ENCODE measurements around the gene ZNF778. TPM values are rescaled to one million over a fixed set of nuclear protein-coding genes. Genes with fewer than 3 reads are reported as not detected.

ZNF778 gene
- total and polyA plus RNA-seq, 2 of the 13 experiments (the other 11 are each of a cell fraction or from before 2014, with no cell fraction given), result 3.8 to 7.2 TPM

DNA sequence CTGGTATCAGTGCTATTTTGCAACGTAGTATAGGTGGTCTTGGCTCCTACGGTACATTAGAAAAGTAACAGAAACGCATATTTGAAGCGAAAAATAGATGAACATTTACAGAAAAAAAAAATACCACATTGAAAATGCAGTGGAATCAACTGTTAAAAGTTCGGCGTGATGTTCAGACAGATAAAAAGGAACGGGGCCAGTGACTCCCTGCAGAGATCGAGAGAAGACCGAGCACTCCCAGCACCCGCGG lies 440 bp upstream of the ZNF778 start (continued):
- TF ChIP-seq NFAT5 (CRISPR knock-in tag; IDR thresholded peaks at IDR 0.05) (no peak), ZNF20 (CRISPR knock-in tag; IDR thresholded peaks at IDR 0.05) (0 out of 2 replicates have a peak, but pooled peaks have one; percentile 17), MYC (CRISPR knock-in tag; IDR thresholded peaks at IDR 0.05; ENCODE audit: borderline replicate concordance) (no peak), ZNF275 (CRISPR knock-in tag; IDR thresholded peaks at IDR 0.05; ENCODE audit: borderline replicate concordance) (no peak), ZNF850 (CRISPR knock-in tag; conservative IDR thresholded peaks at IDR 0.05) (0 out of 2 replicates have a peak, but pooled peaks have one; percentile 81), ZNF354B (CRISPR knock-in tag; IDR thresholded peaks at IDR 0.05) (0 out of 2 replicates have a peak, but pooled peaks have one; percentile 20)
- TF ChIP-seq, protein P1, sequence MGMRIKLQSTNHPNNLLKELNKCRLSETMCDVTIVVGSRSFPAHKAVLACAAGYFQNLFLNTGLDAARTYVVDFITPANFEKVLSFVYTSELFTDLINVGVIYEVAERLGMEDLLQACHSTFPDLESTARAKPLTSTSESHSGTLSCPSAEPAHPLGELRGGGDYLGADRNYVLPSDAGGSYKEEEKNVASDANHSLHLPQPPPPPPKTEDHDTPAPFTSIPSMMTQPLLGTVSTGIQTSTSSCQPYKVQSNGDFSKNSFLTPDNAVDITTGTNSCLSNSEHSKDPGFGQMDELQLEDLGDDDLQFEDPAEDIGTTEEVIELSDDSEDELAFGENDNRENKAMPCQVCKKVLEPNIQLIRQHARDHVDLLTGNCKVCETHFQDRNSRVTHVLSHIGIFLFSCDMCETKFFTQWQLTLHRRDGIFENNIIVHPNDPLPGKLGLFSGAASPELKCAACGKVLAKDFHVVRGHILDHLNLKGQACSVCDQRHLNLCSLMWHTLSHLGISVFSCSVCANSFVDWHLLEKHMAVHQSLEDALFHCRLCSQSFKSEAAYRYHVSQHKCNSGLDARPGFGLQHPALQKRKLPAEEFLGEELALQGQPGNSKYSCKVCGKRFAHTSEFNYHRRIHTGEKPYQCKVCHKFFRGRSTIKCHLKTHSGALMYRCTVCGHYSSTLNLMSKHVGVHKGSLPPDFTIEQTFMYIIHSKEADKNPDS (CRISPR knock-in tag; IDR thresholded peaks at IDR 0.05), result no peak

All from HepG2 (cell line).